OCI-LY1 (cell line): ENCODE measurements around the gene ODAD4.

Source experiments
- EZH2 ChIP-seq: fragments of 200-600 bp; sonication (generic), shearing (Covaris generic); IDR thresholded peaks from 2 replicates; pipeline ENCODE4 v1.8.0; 2017; ENCODE audit warnings: borderline replicate concordance, mixed run types, mild to moderate bottlenecking, antibody characterized with exemption, low read length, moderate library complexity, mixed read lengths
- TF ChIP-seq, protein P1 (sequence below): fragments of 200-600 bp; sonication (generic), shearing (Covaris generic); IDR thresholded peaks from 2 replicates; pipeline ENCODE4 v1.5.1; 2017; ENCODE audit warnings: mild to moderate bottlenecking, antibody characterized with exemption, low read length, moderate library complexity, mixed read lengths

DNA sequence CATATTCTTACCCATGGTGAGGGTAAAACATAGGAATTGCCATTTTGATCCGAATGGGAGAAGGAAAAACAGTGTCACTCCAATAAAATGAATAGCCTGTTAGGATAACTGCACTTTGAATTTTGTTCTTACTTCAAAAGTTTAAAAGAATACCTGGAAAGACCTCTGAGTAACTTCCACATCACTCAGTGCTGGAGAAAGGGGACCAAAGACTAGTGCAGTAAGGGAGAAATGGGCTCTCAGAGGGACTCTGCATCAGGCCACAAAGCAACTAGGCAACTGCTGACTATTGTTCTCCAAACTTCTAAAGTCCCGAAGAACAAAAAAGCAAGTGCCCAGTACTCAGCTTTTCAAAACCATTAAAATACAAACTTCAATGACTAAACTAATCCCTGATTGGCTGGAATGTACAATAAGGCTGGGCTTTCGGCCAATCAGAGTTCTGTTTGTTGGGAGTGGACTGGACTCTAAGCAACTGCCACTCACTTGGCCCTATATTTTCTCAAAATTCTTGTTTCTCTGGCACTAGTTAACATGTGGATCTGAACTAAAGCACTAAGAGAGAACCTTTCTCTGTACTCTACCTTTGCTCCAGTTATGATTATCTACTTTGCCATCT is 80.6 kb downstream of the ODAD4 start:
- TF ChIP-seq, protein P1, sequence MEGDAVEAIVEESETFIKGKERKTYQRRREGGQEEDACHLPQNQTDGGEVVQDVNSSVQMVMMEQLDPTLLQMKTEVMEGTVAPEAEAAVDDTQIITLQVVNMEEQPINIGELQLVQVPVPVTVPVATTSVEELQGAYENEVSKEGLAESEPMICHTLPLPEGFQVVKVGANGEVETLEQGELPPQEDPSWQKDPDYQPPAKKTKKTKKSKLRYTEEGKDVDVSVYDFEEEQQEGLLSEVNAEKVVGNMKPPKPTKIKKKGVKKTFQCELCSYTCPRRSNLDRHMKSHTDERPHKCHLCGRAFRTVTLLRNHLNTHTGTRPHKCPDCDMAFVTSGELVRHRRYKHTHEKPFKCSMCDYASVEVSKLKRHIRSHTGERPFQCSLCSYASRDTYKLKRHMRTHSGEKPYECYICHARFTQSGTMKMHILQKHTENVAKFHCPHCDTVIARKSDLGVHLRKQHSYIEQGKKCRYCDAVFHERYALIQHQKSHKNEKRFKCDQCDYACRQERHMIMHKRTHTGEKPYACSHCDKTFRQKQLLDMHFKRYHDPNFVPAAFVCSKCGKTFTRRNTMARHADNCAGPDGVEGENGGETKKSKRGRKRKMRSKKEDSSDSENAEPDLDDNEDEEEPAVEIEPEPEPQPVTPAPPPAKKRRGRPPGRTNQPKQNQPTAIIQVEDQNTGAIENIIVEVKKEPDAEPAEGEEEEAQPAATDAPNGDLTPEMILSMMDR: no peak
- no peak for TF ChIP-seq EZH2
